ENCODE results near the gene RYK.

DNA sequence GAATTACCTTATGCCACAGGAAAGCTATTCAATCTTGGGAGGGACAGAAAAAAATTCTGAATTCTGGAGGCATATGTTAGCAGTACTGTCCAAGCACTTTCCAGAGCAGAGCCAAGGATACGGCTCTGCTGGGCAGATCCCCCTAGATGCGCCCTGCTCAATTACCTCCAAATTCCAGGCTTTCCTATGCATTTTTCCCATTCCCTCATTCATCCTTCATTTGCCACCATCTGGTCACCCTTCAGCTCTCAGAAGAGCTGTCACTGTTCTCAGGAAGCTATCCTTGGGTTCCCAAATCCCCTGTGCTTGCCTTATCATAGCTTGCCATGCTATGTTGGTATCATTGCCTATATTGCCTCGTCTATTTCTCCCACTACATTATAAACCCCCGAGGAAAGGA, 45.2 kb downstream of the RYK start:
- TF ChIP-seq CTCF (optimal IDR thresholded peaks at IDR 0.05 in 1 of 3, IDR thresholded peaks at IDR 0.05 in 1 of 3, conservative IDR thresholded peaks at IDR 0.05 in 1 of 3; ENCODE audit: extremely low read depth in 1 of 3, insufficient read depth in 2 of 3, low read length in 3 of 3): no peak
- no peak for TF ChIP-seq EZH2 (IDR thresholded peaks at IDR 0.05; ENCODE audit: low read length)
